ENCODE measurements around the gene DKK1. TPM values are rescaled to one million over a fixed set of nuclear protein-coding genes. Genes with fewer than 3 reads are reported as not detected.

The DKK1 gene
- total and polyA plus RNA-seq, 2 of the 4 experiments (the other 2 are of a cell fraction): 97.6 to 116 TPM

DNA sequence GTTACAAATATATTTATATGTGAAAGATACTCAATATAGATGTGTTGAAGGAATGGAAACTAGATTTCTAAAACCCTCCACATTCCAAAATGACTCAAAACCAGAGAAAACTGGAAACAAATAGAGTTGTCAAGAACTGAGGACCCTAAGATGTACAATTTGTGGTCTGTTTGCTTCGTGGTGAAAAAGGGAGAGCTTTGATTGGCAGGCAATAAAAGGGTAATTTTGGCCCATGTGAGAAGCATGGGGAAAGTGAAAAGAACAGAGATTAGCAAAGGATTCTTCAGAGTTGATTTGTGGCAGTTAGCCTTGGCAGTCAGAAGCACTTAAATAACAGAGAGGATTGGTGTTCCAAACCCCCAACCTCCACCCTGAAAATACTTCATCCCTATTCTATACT is 37.1 kb upstream of the DKK1 start:
- H2AK9ac ChIP-seq (replicated peaks; ENCODE audit: low read depth, low read length, poor library complexity): no peak overlapping the region
- no peaks in the 10 kb centered on the region for H3K27me3 ChIP-seq (ENCODE audit: control insufficient read depth, insufficient read depth, low read length)
- no peak for ATAC-seq (ENCODE audit: low read depth)
- in situ Hi-C loops (cut with MboI; ENCODE audit: low sequenced_read_pairs) (no loop called here), dilution Hi-C loops (cut with HindIII; ENCODE audit: low sequenced_read_pairs, unreplicated experiment) (no loop called here), intact Hi-C loops (cut with micrococcal nuclease) (no loop called here)
- H4K20me1 ChIP-seq (ENCODE audit: insufficient read depth, low read length): no peaks in the 10 kb centered on the region
- no TSS peak for BruUV-seq (replicated peaks)
- CTCF ChIA-PET: no interaction called here
- no peak overlapping the region for H3K4me3 ChIP-seq (ENCODE audit: insufficient read depth, low read depth, low read length)
- 0 out of 2 replicates have a peak, but pooled peaks cover 2% of the 10 kb centered on the region for H3K4me1 ChIP-seq (ENCODE audit: control insufficient read depth, insufficient read depth, low read length)
- DNase-seq: no peak
- H2BK15ac ChIP-seq (ENCODE audit: low read depth, low read length): no peak overlapping the region
- no peak overlapping the region for H2AFZ ChIP-seq (replicated peaks; ENCODE audit: low read length, poor library complexity)
- no peak overlapping the region for H3K18ac ChIP-seq (ENCODE audit: low read depth, low read length)
- H3K14ac ChIP-seq (replicated peaks; ENCODE audit: low read depth, low read length): no peak overlapping the region
- no peak overlapping the region for H3K9ac ChIP-seq (ENCODE audit: low read depth, low read length)
- H3K4me2 ChIP-seq (ENCODE audit: low read depth, low read length): no peak overlapping the region
- WGBS, 2 experiments (ENCODE audit: extremely low coverage in 2 of 2, insufficient read length in 1 of 2): 0% methylated on average over 1 of the region's 1 CpG; no CpG with 5 or more reads in 1 of the 2 experiments
- H2BK5ac ChIP-seq (ENCODE audit: low read depth, low read length, poor library complexity, severe bottlenecking): no peak overlapping the region
- no peaks in the 10 kb centered on the region for H3K36me3 ChIP-seq (ENCODE audit: control insufficient read depth, insufficient read depth, low read length)
- H3K56ac ChIP-seq (ENCODE audit: extremely low read depth, insufficient read depth, low read length): no peak overlapping the region
- H2BK120ac ChIP-seq (ENCODE audit: low read depth, low read length): no peak overlapping the region
- POLR2A ChIA-PET (ENCODE audit: unreplicated experiment): no interaction called here
- H4K91ac ChIP-seq (ENCODE audit: insufficient read depth, low read depth, low read length): no peak overlapping the region
- no peak overlapping the region for H4K8ac ChIP-seq (ENCODE audit: low read depth in 2 of 2, low read length in 2 of 2)
- TF ChIP-seq BHLHE40 (IDR thresholded peaks at IDR 0.05; ENCODE audit: low read depth, low read length) (no peak), SMC3 (IDR thresholded peaks at IDR 0.05; ENCODE audit: low read depth, low read length) (no peak), RAD21 (IDR thresholded peaks at IDR 0.05; ENCODE audit: low read length) (no peak), POLR2A (IDR thresholded peaks at IDR 0.05; ENCODE audit: low read depth, low read length) (no peak), MXI1 (IDR thresholded peaks at IDR 0.05; ENCODE audit: borderline replicate concordance, low read depth, low read length) (no peak)
- no peaks in the 10 kb centered on the region for H3K79me1 ChIP-seq (ENCODE audit: low read depth in 1 of 2, low read length in 2 of 2)
- no peak overlapping the region for H4K5ac ChIP-seq (ENCODE audit: low read depth, low read length)
- no peaks in the 10 kb centered on the region for H3K9me1 ChIP-seq (ENCODE audit: insufficient read depth, low read length)
- H3K9me3 ChIP-seq (ENCODE audit: control insufficient read depth, insufficient read depth, low read length): no peaks in the 10 kb centered on the region
- H3K27ac ChIP-seq (ENCODE audit: insufficient read depth, low read length): no peak overlapping the region
- no peak overlapping the region for H2AK5ac ChIP-seq (ENCODE audit: low read depth, low read length)
- H2BK20ac ChIP-seq (ENCODE audit: low read depth, low read length): no peak overlapping the region
- no peak overlapping the region for H3K23ac ChIP-seq (ENCODE audit: low read depth, low read length)
- H3K4ac ChIP-seq (ENCODE audit: low read depth, low read length): no peak overlapping the region

All from IMR-90 (cell line).